ENCODE results near the gene RASA3. TPM values are rescaled to one million over a fixed set of nuclear protein-coding genes. Genes with fewer than 3 reads are reported as not detected.
A peak's percentile ranks its signal among the peaks of the same experiment; 100 is the strongest.
"Not testable (repeated sequence)": the region's sequence is repeated elsewhere in the genome, so short reads cannot be mapped to it uniquely, and the experiment has no call there.

Gene RASA3
- polyA plus RNA-seq, 1 donor from 2014 or later = 52.8 TPM

DNA sequence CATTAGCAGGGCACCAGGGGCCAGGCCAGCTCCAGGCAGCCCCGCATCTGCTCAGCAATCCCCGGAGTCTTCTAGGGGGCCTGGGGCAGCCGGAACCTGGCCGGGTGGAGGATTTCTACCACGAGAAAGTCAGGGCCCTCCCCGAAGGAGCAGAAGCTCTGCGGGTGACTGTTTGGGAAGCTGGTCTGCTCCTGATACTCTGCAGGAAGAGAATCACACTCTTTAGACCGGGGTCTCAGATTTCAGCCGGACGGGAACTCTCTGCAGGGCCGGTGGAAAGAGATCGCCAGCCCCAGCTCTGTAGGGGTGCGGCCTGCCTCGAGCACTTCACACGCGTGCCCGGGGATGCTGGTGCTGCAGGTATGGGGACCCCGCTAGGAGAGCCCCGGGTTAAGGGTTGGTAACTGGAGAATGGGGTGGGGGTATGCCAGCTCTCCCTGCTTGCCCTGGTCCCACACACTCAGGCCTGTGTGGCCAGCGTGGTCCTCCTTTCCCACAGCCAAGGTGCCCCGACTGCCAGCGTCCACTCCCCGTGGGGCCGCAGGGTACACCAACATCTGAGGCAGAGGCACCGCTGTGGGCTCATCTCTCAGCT is 20.1 kb downstream of the RASA3 start:
- Mint-ChIP-seq H3K4me1 (peaks cover 25 to 41% (median 27%) of the 10 kb centered on the region in 3 donors), H3K4me3 (peak overlapping the region in 1 of 4 donors; percentile 23), H3K27me3 (no peaks in the 10 kb centered on the region), H3K27ac (peak overlapping the region in 1 of 3 donors; percentile 60), H3K9me3 (no peaks in the 10 kb centered on the region), H3K36me3 (peaks cover 4% of the 10 kb centered on the region)

- Mint-ChIP-seq H3K4me1 (peaks cover 25 to 41% (median 27%) of the 10 kb centered on the region in 3 donors), H3K36me3 (peaks cover 4% of the 10 kb centered on the region), H3K27ac (peak overlapping the region in 1 of 3 donors; percentile 60), H3K27me3 (no peaks in the 10 kb centered on the region), H3K9me3 (no peaks in the 10 kb centered on the region), H3K4me3 (no peak overlapping the region)
These were observed 20.8 kb downstream of the RASA3 start for GRCh38 chr13:114111577-114111976.

GRCh38 chr13:114110830-114111189 is 21.6 kb downstream of the RASA3 start:
- not testable (repeated sequence) for H3K36me3 Mint-ChIP-seq, H3K9me3 Mint-ChIP-seq, H3K27me3 Mint-ChIP-seq
- Mint-ChIP-seq H3K4me1 (peaks cover 27 to 41% (median 30%) of the 10 kb centered on the region in 3 donors), H3K27ac (peak overlapping the region; percentile 80 to 94 (median 84)), H3K4me3 (peak overlapping the region in 3 of 4 donors; percentile 44 to 85 (median 73))

- Mint-ChIP-seq H3K27ac (peak overlapping the region; percentile 80 to 94 (median 84)), H3K27me3 (no peaks in the 10 kb centered on the region), H3K4me1 (peaks cover 25 to 35% (median 25%) of the 10 kb centered on the region in 3 donors), H3K36me3 (peaks cover under 1% of the 10 kb centered on the region), H3K9me3 (no peaks in the 10 kb centered on the region), H3K4me3 (peak overlapping the region; percentile 44 to 85 (median 69))
These were observed 22.2 kb downstream of the RASA3 start for GRCh38 chr13:114110091-114110829.

- H3K4me1 Mint-ChIP-seq = peaks cover 21 to 32% (median 22%) of the 10 kb centered on the region in 3 donors
- H3K27me3 Mint-ChIP-seq = no peaks in the 10 kb centered on the region
- no peaks in the 10 kb centered on the region for H3K9me3 Mint-ChIP-seq
- H3K4me3 Mint-ChIP-seq = peak overlapping the region in 2 of 4 donors; percentile 70 to 85
- H3K36me3 Mint-ChIP-seq = no peaks in the 10 kb centered on the region
- peak overlapping the region in 2 of 3 donors; percentile 82 to 94 for H3K27ac Mint-ChIP-seq
These were observed 22.8 kb downstream of the RASA3 start for GRCh38 chr13:114109641-114110041.

DNA sequence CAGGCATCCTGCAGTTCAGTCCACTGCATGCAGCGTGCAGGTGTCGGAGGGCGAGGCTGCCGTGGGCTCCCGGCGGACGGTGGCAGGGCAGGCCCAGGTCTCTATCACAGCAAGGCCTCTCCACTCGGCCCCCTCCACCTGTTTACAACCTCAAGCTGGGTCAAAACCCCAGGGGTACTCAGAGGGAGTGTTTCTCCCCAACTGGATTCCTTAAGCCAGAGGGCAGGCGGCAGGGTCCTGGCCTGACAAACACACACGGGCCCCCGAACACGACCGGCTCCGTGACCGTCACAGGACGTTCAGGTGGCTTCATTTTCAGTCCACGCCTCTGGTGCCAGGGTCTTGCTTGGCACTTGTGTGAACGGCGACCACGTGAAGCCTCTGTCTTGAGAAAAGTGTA is 23.5 kb downstream of the RASA3 start:
- Mint-ChIP-seq H3K36me3 (no peaks in the 10 kb centered on the region), H3K27ac (peak overlapping the region in 2 of 3 donors; percentile 71 to 96), H3K4me1 (peaks cover 15 to 25% (median 23%) of the 10 kb centered on the region in 3 donors), H3K9me3 (no peaks in the 10 kb centered on the region), H3K27me3 (no peaks in the 10 kb centered on the region), H3K4me3 (no peak overlapping the region)

DNA sequence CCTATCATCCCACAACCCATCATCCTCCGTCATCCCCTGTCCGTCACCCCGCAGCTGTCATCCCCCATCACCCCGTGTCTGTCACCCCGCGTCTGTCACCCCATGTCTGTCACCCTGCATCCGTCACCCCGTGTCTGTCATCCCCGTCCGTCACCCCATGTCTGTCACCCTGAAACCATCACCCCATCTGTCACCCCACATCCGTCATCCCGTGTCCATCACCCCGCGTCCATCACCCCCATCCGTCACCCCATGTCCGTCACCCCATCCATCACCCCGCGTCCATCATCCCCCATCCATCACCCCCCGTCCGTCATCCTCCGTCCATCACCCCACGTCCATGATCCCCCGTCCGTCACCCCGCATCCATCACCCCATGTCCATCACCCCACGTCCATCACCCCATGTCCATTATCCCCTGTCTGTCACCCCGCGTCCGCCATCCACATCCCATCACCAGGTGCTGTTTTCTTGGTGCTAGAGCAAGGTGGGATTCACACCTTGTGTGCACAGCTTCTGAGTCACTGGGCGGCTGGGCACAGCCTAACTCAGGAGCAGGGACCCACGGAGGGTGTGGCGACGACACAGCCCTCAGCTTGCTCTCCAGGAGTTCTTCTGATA is 24.2 kb downstream of the RASA3 start:
- Mint-ChIP-seq H3K4me3 (peak overlapping the region in 2 of 4 donors; percentile 43 to 83), H3K9me3 (no peaks in the 10 kb centered on the region), H3K27me3 (no peaks in the 10 kb centered on the region), H3K27ac (peak overlapping the region in 2 of 3 donors; percentile 71 to 96), H3K36me3 (no peaks in the 10 kb centered on the region), H3K4me1 (peaks cover 15 to 25% (median 23%) of the 10 kb centered on the region in 3 donors)

- Mint-ChIP-seq H3K4me1 (peaks cover 15 to 23% (median 22%) of the 10 kb centered on the region in 3 donors), H3K27ac (no peak overlapping the region), H3K9me3 (no peaks in the 10 kb centered on the region), H3K27me3 (no peaks in the 10 kb centered on the region), H3K4me3 (peak overlapping the region in 1 of 4 donors; percentile 3), H3K36me3 (no peaks in the 10 kb centered on the region)
These were observed 24.7 kb downstream of the RASA3 start for GRCh38 chr13:114107686-114108081.

DNA sequence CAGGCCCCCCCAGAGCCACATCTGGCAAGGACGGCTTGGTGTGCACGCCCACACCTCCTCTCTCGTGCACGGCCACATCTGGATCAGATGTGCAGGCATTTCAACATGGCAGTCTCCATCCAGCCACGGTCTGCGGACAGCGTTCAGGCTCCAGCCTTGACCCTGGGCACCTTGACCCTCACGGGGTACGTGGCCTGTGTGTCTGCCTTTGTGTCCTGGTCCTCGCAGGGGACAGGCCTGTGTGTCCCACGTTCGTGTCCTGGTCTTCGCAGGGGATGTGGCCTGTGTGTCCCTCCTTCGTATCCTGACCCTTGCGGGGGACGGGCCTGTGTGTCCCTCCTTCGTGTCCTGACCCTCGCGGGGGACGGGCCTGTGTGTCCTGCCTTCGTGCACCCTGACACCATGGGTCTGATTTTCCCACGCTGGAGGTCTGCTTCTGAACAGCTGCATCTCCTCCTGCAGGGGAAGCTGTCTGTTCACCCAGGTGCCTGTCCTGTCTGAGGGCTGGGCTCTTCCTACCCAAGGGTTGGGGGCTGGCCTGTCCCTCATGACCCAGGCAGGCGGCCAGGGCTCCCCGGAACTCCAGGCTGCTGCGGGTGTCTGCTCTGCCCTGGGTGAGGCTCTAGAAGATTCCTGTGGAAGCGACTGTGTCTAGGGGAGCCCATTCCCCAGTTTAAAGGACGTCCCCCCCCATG is 25.3 kb downstream of the RASA3 start:
- H3K9me3 Mint-ChIP-seq = no peaks in the 10 kb centered on the region
- H3K36me3 Mint-ChIP-seq = no peaks in the 10 kb centered on the region
- H3K27me3 Mint-ChIP-seq = no peaks in the 10 kb centered on the region
- no peak overlapping the region for H3K4me3 Mint-ChIP-seq
- no peak overlapping the region for H3K27ac Mint-ChIP-seq
- peaks cover 15 to 23% (median 22%) of the 10 kb centered on the region in 3 donors for H3K4me1 Mint-ChIP-seq

DNA sequence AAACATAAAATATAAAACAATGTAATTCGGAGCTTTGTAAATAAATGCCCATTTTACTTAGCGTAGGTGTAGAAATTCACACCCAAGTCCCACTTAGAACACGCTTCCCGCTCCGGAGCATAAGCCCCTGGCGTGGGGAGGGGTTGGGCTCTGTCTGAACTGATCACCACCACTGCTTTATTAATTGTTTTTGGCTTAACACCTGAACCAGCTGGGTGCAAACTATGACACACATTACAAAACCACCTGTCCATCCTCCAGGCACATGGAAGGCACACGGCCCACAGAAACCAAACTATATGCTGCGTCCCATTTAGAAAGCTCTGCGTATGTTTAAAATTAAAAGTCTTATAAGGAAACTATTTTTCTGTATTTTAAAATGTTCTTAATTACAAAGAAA is 25.9 kb downstream of the RASA3 start:
- H3K9me3 Mint-ChIP-seq = no peaks in the 10 kb centered on the region
- H3K4me3 Mint-ChIP-seq = no peak overlapping the region
- H3K4me1 Mint-ChIP-seq = peaks cover 15 to 22% (median 22%) of the 10 kb centered on the region in 3 donors
- H3K27ac Mint-ChIP-seq = no peak overlapping the region
- no peaks in the 10 kb centered on the region for H3K27me3 Mint-ChIP-seq
- H3K36me3 Mint-ChIP-seq = no peaks in the 10 kb centered on the region

GRCh38 chr13:114105521-114106225 is 26.8 kb downstream of the RASA3 start:
- H3K27me3 Mint-ChIP-seq = no peaks in the 10 kb centered on the region
- peaks cover 14 to 22% (median 20%) of the 10 kb centered on the region in 3 donors for H3K4me1 Mint-ChIP-seq
- H3K36me3 Mint-ChIP-seq = no peaks in the 10 kb centered on the region
- no peak overlapping the region for H3K4me3 Mint-ChIP-seq
- H3K9me3 Mint-ChIP-seq = no peaks in the 10 kb centered on the region
- H3K27ac Mint-ChIP-seq = peak overlapping the region in 1 of 3 donors; percentile 73

- H3K27me3 Mint-ChIP-seq = no peaks in the 10 kb centered on the region
- H3K9me3 Mint-ChIP-seq = no peaks in the 10 kb centered on the region
- peaks cover 8 to 18% (median 14%) of the 10 kb centered on the region in 3 donors for H3K4me1 Mint-ChIP-seq
- H3K36me3 Mint-ChIP-seq = no peaks in the 10 kb centered on the region
- H3K27ac Mint-ChIP-seq = peak overlapping the region in 2 of 3 donors; percentile 64 to 78
- no peak overlapping the region for H3K4me3 Mint-ChIP-seq
These were observed 27.5 kb downstream of the RASA3 start for GRCh38 chr13:114104655-114105520.

GRCh38 chr13:114103801-114104654 is 28.4 kb downstream of the RASA3 start:
- peak overlapping the region in 2 of 3 donors; percentile 64 to 78 for H3K27ac Mint-ChIP-seq
- no peaks in the 10 kb centered on the region for H3K9me3 Mint-ChIP-seq
- no peak overlapping the region for H3K4me3 Mint-ChIP-seq
- H3K4me1 Mint-ChIP-seq = peaks cover 5 to 20% (median 9%) of the 10 kb centered on the region in 3 donors
- no peaks in the 10 kb centered on the region for H3K27me3 Mint-ChIP-seq
- H3K36me3 Mint-ChIP-seq = no peaks in the 10 kb centered on the region
